Left renal pelvis (tissue), 4 donors: ENCODE results near the gene TWIST2. TPM values are rescaled to one million over a fixed set of nuclear protein-coding genes. Genes with fewer than 3 reads are reported as not detected.

ENCODE experiments used
- DNase-seq, 4 donors: peaks; one replicate each; pipeline ENCODE4 v3.0.0-alpha.2; 2013; ENCODE audit warnings: low read depth in 4 of 4, low spot score in 3 of 4
- polyA plus RNA-seq, 4 donors: library from polyadenylated mRNA; unstranded; fragments of 120-200 nt; gene quantifications; one replicate each; pipeline ENCODE4 v1.2.1, GENCODE V29; 2013; ENCODE audit not compliant: insufficient read length in 4 of 4

TWIST2 gene
- polyA plus RNA-seq, 4 donors: 4.0 to 46.3 (median 6.0) TPM

GRCh38 chr2:238887616-238888015 lies 39.7 kb downstream of the TWIST2 start:
- DNase-seq: no peak

DNA sequence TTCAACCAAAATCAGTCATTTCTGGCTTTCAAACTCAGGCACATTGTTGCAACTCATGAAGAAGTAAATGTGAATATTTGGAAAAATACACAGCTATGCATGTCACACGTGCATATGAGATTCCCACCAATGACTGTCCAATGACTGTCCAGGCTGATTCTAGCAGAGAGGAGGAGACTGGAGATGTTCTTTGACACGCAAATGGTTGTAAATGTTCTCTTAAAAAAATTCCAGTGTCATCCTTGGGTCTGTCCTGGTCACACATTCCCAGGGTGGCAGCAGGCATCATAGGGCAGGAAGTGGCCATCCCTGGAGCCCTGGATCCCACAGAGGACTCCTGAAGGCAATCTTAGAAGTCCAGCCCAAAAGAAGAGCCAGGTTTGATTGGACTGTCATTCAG lies 40.9 kb downstream of the TWIST2 start:
- no peak for DNase-seq

DNA sequence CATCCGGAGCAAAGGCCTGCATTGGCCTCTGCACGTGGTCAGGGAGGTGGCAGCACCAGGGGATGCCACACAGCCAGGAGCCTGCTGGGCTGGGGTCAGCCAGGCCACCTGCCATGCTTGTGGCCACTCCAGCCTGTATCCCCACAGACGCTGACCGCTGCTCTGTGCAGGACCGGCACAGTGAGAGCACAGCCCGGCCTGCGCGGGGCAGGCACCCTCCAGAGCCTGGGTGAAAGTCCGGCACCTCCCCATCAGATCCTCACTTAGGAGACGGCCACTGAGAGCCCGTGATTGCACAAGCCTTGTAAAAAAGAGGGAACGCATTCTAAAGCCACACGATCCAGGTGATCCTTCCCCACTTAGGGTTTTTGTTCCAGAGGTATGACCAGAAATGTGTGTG lies 42.2 kb downstream of the TWIST2 start:
- DNase-seq: no peak

DNA sequence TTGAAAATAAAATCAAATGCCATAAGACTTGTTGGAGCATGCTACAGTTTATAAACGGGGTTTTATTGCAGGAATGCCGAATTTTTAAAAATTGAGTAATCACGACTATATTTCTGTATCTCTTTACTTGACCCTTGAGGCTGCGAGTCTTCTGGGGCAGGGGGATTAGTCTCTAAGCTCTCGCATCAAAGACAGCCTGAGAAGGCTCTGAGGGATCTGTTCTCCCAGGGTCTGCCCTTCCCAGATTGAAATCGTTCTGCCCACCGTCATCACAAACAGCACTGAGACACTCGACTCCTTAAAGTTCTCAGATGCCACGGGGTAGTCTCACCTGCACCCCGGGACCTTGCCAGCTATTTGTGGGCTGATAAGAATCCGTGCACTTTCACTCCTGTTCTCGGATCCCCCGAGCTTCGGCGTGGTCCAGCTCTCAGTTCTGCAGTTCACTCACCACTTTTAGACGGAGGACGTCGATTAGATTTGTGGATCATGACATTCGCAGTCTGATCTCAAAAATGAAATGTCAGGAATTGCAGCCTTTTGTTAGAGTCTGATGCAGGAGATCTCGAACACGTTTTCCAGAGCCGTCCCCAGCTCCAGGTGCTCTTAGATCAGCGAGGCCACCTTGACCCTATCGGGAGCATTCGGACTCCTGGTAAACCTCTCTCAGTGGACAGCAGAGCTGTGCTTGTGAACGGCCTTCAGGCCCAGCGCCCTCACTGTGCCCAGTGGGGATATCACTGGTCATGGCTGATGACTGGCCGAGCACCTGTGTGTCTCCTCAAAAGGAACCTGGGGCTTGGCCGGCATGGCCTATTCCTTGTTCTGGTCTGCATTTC lies 43.0 kb downstream of the TWIST2 start:
- no peak for DNase-seq

DNA sequence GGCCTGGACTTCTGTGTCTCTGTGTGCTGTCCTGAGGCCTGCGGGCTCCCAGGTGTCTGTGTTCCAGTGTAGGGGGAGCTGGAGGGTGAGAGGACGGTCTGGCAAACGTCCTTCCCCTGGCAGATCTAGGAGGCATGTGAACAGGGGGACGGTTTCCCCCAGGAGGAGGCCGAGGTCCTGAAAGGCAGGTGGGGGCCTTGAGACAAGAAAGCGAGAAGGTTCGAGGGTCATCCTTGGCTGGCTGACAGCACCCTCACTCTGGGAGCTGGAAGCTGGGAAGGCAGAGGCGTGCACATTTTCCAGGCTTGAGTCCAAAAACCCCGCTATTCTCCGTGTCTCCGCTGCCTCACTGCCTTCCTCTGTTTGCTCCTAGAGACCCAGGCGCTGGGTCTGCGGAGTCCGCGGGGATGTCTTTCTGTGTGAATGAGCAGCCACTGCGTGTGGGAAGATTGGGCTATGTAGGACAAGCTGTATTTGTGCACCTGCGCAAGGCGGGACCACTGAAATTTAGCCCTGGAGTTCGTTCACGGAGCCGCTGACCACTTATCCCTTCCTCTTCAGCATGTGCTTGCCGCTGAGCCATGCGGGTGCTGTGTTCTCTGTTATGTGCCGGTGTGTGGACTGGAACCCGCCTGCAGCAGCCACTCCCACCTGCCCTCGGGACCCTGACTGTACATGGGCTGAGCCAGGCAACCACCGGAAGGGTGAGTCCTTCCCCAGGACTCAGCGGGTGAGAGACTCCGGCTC lies 43.7 kb downstream of the TWIST2 start:
- no peak for DNase-seq

DNA sequence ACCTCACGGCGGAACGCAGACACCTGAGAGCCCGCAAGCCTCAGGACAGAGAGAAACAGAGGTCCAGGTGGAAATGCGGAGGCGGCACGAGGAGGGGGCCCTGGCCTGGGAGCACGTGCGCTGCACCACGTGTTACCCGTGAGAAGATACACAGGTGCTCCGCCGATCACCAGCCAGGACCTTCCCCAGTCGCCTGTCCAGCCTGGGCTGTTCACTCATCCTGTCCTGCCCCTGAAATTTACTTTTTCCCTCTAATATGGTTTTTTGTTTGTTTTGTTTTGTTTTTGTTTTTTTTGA lies 44.3 kb downstream of the TWIST2 start:
- no peak for DNase-seq

DNA sequence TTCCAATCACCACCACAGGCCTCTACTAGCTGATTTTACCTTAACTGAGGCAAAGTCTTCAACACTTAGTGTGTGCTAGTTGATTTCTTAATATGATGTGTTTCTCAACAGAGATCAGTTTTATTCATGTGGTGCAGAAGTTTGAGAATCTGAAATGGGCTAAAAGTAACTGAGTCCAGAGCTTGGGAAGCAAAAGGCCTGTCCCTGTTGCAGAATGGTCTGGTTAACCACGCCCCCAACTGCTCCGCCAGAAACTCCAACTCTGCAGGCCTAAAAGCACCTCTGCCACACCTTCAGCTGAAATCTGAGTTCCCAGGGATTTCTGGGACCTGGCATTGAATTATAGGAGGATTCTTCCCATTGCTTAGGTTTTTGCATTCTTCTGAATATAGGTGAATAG lies 44.9 kb downstream of the TWIST2 start:
- no peak for DNase-seq

- DNase-seq: no peak
Observed at GRCh38 chr2:238893349-238894000, 45.6 kb downstream of the TWIST2 start.

- no peak for DNase-seq
Observed at GRCh38 chr2:238894226-238894949, 46.5 kb downstream of the TWIST2 start.

DNA sequence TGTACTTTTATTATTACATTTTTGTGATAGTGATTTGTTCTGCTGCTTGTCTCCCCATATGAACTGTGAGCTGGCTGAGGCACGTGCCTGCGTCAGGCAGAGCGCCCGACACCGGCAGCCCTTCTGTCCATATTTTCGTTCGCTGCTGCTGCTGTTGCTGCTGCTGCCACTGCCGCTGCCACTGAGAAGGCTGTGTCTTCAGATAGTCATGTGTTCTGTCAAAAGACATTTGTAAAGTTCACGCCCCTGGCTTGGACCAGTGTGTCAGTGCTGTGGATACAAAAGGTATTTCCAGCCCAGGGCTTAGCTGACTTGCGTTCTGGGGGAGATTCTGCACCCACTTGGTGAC lies 47.0 kb downstream of the TWIST2 start:
- DNase-seq: no peak

DNA sequence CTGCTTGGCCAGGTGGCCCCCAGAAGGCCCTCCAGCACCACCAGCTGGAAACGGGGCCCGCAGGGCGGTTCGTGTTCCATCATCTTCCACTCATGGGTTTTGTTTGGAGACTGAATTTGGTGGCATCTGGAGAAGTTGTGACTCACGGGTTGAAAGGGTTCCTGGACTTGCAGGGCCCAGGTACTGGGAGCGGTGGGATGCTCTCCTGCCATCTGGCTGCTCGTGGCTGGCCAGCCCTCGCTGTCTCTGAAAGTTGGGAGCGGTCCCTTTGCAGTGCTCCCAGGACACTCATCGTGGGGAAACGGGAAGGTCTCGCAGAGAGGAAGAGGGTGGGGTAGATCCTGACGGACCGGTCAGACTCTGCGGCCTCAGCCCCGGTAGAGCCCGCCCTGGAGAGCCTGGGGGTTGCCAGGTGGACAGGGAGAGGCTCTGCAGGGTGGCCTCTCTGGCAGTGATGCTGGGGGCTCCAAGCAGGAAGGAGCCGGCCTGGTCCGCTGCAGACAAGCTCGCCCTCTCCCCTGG lies 47.5 kb downstream of the TWIST2 start:
- DNase-seq: no peak

GRCh38 chr2:238895891-238896600 lies 48.2 kb downstream of the TWIST2 start:
- no peak for DNase-seq

- DNase-seq: no peak
Observed at GRCh38 chr2:238896641-238897040, 48.8 kb downstream of the TWIST2 start.

GRCh38 chr2:238897122-238897880 lies 49.4 kb downstream of the TWIST2 start:
- DNase-seq: no peak

DNA sequence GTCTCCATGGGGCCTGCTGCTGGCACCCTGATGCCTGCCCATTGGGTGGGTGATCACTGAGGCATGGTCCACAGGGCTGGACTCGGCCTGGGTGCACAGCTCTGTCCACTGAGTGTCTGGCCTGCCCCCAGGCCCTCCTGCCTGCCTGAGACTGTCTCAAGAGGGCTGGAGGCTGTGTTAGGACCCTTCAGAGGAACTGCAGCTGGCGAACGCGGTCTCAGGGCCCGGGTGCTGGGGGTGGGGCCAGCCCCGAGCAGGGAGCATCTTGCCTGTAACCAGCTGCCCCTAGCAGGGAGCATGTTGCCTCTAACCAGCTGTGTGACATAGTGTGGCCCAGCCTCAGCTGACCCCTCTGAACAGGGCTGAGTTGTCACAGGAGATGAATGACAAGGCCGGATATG lies 50.0 kb downstream of the TWIST2 start:
- no peak for DNase-seq

DNA sequence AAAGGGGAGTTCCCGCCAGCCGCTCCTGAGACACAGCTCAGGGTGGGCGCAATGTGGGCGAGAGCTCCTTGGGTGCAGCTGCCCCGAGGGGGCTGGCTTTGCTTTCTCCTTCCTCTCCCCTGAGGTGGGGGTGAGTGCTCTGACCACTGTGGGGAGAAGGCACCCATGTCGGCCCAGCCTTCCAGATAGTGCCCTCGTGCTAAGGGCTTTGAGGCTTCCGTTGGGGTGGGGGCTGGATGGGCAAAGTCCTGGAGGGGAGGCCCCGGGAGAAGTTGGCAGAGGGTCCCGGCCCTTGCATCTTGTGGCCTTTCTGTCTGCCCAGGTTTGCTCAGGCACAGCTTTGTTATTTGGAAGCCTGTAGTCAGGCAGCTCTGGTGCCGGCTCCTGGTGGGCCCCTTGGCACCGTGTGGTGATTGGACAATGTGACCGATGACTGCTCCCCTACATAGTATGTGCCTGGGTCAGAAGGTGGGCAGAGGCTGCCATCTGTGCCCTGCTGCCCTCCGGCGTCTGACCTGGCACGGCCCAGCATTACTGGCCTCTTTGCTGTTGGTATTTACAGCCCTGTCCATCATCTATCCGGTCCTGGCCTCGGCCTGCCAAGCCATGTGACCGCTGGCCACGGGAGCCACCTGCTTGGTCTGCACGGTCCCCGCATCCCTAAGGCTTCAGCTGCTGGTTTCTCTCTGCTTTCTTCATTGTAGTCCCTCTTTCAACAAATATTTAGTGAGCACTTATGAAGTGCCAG lies 50.8 kb downstream of the TWIST2 start:
- no peak for DNase-seq

GRCh38 chr2:238899386-238899785 lies 51.5 kb downstream of the TWIST2 start:
- no peak for DNase-seq

DNA sequence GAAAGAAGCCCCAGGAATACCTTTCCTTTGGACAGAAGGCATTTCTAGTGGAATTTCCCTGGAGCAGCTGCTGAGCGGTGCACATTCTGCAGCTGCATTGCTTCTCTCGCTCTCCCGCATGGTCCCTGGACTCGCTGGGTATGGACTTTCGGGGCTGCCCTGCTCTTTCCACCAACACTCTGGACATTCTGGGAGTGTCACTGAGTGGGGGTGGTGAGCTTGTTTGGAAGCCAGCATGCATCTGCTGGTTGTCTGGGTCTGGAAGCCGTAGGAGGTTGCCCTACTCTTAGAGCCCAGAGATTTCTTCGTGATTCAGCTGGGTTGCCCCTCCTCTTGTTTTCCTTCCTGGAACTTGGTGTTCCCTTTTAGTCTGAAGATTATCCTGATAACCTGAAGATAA lies 52.6 kb downstream of the TWIST2 start:
- DNase-seq: no peak
